Ovary (tissue), 9 donors: ENCODE results near the gene ROR2. TPM values are rescaled to one million over a fixed set of nuclear protein-coding genes. Genes with fewer than 3 reads are reported as not detected.

Experiments
- DNase-seq, 5 donors: peaks; one replicate each; pipeline ENCODE4 v3.0.0-alpha.2; 2019 to 2020
- H3K27ac ChIP-seq, 2 donors: fragments of 200-600 bp; one replicate each; pipeline versions ENCODE4 v1.5.1 to v1.8.0; 2019 to 2022
- H3K27me3 ChIP-seq: fragments of 200-600 bp; one replicate; pipeline ENCODE4 v1.8.0; 2022
- H3K36me3 ChIP-seq: fragments of 200-600 bp; sonication (generic); one replicate; pipeline ENCODE4 v1.5.1; 2019
- H3K4me1 ChIP-seq: one replicate; pipeline ENCODE4 v1.8.1; 2013; ENCODE audit warnings: mild to moderate bottlenecking, moderate library complexity; ENCODE audit not compliant: insufficient read depth
- H3K4me3 ChIP-seq: fragments of 200-600 bp; sonication (generic); one replicate; pipeline ENCODE4 v1.5.1; 2017
- H3K9me3 ChIP-seq, 2 donors: fragments of 200-600 bp in 1 of 2; sonication (generic) in 1 of 2; one replicate each; pipeline versions ENCODE4 v1.5.1 to v1.8.1; 2013 to 2019; ENCODE audit warnings: mild to moderate bottlenecking in 1 of 2, moderate library complexity in 1 of 2
- CTCF ChIP-seq, 3 donors: fragments of 450-650 bp in 2 of 3; fragments of 200-600 bp in 1 of 3; IDR thresholded peaks; one replicate each; pipeline versions ENCODE4 v1.5.1 to v1.8.0; 2016 to 2022; ENCODE audit warnings: antibody characterized with exemption in 3 of 3, mild to moderate bottlenecking in 1 of 3
- EP300 ChIP-seq: sonication (generic); formaldehyde crosslinking; IDR thresholded peaks from one replicate; pipeline ENCODE4 v1.6.1; 2017; ENCODE audit warnings: antibody characterized with exemption
- POLR2A ChIP-seq: fragments of 450-650 bp; IDR thresholded peaks from one replicate; pipeline ENCODE4 v1.6.1; 2017; ENCODE audit warnings: antibody characterized with exemption, mild to moderate bottlenecking, moderate library complexity
- WGBS, 3 donors: extraction: QIAGEN DNeasy Blood & Tissue Kit in 1 of 3; methylation state at CpG; one replicate each; pipeline versions ENCODE4 v1.1.5 to v1.1.7; 2013 to 2017; 5-methylcytosine and 5-hydroxymethylcytosine counted together
- intact Hi-C, 4 donors: fragments of 100-400 bp; cut with DNase I; formaldehyde crosslinking; loops; one replicate each; pipeline versions ENCODE4 v1.11.0 to v1.15.1; 2022 to 2023
- polyA plus RNA-seq, 2 donors: library from polyadenylated mRNA; stranded (reverse); fragments of 200-250 nt in 1 of 2; fragments of 350-450 nt in 1 of 2; fragmentation: Illumina TruSeq in 1 of 2; extraction: RNeasy Lipid Tissue Mini Kit (QIAGEN cat#74804) in 1 of 2; gene quantifications; one replicate each; pipeline ENCODE4 v1.2.3, GENCODE V29; 2013 to 2014
- total RNA-seq, 7 donors: library from RNA; depleted of rRNA in 2 of 7; stranded (reverse); fragments of >200 nt in 2 of 7; fragmentation: NEBNext Ultra II Directional in 3 of 7; extraction: Animal tissue kit (Norgen Biotek cat#: 25700) in 3 of 7; gene quantifications; one replicate each; pipeline versions ENCODE4 v1.1.0 to v1.2.4, GENCODE V29; 2016 to 2023
- donor health status: DM: no; HTN: no; CAD: no; lungs with moderate emphysema.
- donor health status: DM: no; HTN: no; CAD: no.
- donor health status: Bipolar disorder and iron deficiency.
- donor health status: DM: yes; HTN: yes; CAD: no.
- donor health status: DM: no; HTN: no; CAD: no.
- donor health status: DM: yes; HTN: yes; CAD: no.

ROR2 gene
- total and polyA plus RNA-seq, 9 donors = 11.4 to 35.5 (median 27.7) TPM

DNA sequence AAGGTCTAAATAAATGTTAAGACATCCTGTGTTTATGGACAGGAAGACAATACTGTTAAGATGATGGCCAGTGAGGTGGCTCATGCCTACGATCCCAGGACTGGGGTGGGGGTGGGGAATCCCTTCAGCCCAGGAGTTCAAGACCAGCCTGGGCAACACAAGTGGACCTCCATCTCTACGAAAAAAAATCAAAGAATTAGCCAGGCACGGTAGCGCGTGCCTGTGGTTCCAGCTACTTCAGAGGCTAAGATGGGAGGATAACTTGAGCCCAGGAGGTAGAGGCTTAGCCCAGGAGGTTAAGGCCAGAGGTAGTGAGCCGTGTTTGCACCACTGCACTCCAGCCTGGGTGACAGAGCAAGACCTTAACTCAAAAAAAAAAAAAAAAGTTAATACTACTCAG, 5.3 kb downstream of the ROR2 start:
- no peak for TF ChIP-seq POLR2A
- TF ChIP-seq EP300 = no peak
- no peak for TF ChIP-seq CTCF (IDR thresholded peaks at IDR 0.05)
- H3K4me3 ChIP-seq = no peak overlapping the region
- H3K27me3 ChIP-seq = no peaks in the 10 kb centered on the region
- H3K36me3 ChIP-seq = no peaks in the 10 kb centered on the region
- no peak for DNase-seq
- no peaks in the 10 kb centered on the region for H3K9me3 ChIP-seq
- intact Hi-C loops = loop anchor here in 3 of 4 donors (5.0 to 10.0 kb wide), 5 partner anchors 47 to 520 kb away; partner anchors contain the start of gene NFIL3 (in 1 of the 3)
- H3K4me1 ChIP-seq = peaks cover 7% of the 10 kb centered on the region
- H3K27ac ChIP-seq = no peak overlapping the region
- WGBS, 3 donors = 88 to 95% (median 93%) methylated on average over 6 of the region's 6 CpGs

DNA sequence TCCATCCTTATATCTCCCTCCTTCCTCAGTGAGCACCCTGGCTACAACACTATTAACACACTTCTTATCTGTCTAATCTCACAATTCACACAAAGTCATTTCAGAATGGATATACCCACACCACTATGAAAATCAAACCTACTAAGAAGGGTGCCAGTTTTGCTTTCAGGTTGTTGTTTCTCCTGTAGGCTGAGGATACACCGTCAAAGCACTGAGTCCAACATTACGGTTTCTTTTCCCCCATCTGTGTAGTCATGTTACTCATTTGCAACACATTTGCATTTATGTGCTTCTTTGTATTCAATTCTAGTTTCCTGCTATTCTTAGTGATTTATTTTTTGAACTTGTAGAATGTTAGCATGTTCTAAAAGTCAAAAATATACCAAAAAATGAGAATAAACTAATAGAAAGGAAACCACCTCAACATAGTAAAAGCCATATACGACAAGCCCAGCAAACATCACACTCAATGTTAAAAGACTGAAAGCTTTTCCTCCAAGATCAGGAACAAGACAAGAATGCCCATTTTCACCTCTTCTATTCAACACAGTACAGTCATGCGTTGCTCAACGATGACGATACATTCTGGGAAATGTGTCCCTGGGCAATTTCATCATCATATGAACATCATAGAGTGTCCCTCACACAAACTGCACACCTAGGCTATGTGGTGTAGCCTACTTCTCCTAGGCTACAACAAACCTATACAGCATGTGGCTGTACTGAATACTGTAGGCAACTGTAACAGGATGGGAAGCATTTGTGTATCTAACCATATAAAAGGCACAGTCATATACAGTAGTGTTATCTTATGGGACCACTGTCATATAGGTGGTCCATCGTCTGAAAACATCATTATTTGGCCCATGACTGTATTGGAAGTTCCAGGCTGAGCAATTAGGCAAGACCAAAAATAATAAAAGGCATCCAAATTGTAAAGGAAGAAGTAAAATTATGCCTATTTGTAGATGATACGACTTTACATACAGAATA, 6.3 kb downstream of the ROR2 start:
- intact Hi-C loops = loop anchor here in 3 of 4 donors (10.0 kb wide), 3 partner anchors 99 to 519 kb away; partner anchors contain the start of gene NFIL3 (in 1 of the 3)
- Histone ChIP-seq H3K36me3 (no peaks in the 10 kb centered on the region), H3K9me3 (no peaks in the 10 kb centered on the region), H3K27ac (no peak overlapping the region), H3K4me1 (peaks cover 7% of the 10 kb centered on the region), H3K27me3 (no peaks in the 10 kb centered on the region), H3K4me3 (no peak overlapping the region)
- 96% methylated on average over 8 of the region's 8 CpGs for WGBS, 3 donors
- TF ChIP-seq CTCF (IDR thresholded peaks at IDR 0.05) = no peak
- TF ChIP-seq POLR2A = no peak
- no peak for TF ChIP-seq EP300
- DNase-seq = no peak

DNA sequence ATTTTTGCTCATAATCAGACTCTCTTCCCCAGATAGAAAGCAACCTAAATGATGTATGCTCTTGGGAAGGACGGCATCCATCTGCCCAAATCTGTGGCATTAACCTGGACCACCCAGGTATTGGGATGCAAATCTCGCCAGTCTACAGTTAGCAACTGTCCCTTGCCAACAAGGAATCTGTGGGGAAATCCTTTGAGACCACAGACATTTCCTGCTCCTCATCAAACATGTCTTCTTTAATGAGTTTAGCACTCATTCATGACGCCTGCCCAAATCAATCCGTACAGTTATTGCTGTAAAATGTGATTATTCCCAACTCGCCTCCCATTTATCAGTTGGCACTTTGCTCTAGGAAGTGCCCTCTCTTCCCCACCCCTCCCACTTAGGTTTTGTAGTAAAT, 7.8 kb downstream of the ROR2 start:
- Histone ChIP-seq H3K4me3 (no peak overlapping the region), H3K4me1 (peaks cover 7% of the 10 kb centered on the region), H3K9me3 (no peaks in the 10 kb centered on the region), H3K36me3 (no peaks in the 10 kb centered on the region), H3K27ac (no peak overlapping the region), H3K27me3 (no peaks in the 10 kb centered on the region)
- intact Hi-C loops = loop anchor here in 3 of 4 donors (10.0 kb wide), 3 partner anchors 97 to 517 kb away; partner anchors contain the start of gene NFIL3 (in 1 of the 3)
- no peak for DNase-seq
- WGBS, 3 donors = 88 to 94% (median 91%) methylated on average over 5 of the region's 5 CpGs
- no peak for TF ChIP-seq CTCF (IDR thresholded peaks at IDR 0.05)
- no peak for TF ChIP-seq EP300
- TF ChIP-seq POLR2A = no peak

- no peaks in the 10 kb centered on the region for H3K27me3 ChIP-seq
- no peaks in the 10 kb centered on the region for H3K36me3 ChIP-seq
- H3K9me3 ChIP-seq = no peaks in the 10 kb centered on the region
- DNase-seq = no peak
- H3K27ac ChIP-seq = no peak overlapping the region
- WGBS, 3 donors = 92 to 97% (median 95%) methylated on average over 7 of the region's 7 CpGs
- H3K4me3 ChIP-seq = no peak overlapping the region
- intact Hi-C loops = loop anchor here in 3 of 4 donors (10.0 kb wide), 3 partner anchors 95 to 515 kb away; partner anchors contain the start of gene NFIL3 (in 1 of the 3)
- TF ChIP-seq POLR2A (no peak), CTCF (IDR thresholded peaks at IDR 0.05) (no peak), EP300 (no peak)
- H3K4me1 ChIP-seq = peaks cover 1% of the 10 kb centered on the region
Measured at GRCh38 chr9:91939978-91940377, 10.1 kb downstream of the ROR2 start.
